Pons (tissue), 1 donor: ENCODE results near the gene BMPR2.
"Not testable (repeated sequence)": the region's sequence is repeated elsewhere in the genome, so short reads cannot be mapped to it uniquely, and the experiment has no call there.

Experiments
- DNase-seq: peaks from one replicate; pipeline ENCODE4 v3.0.0-alpha.2; 2016; ENCODE audit warnings: low spot score

The BMPR2 gene

GRCh38 chr2:202452744-202453143, 76.6 kb downstream of the BMPR2 start:
- DNase-seq: no peak

GRCh38 chr2:202454536-202454935, 78.4 kb downstream of the BMPR2 start:
- DNase-seq: no peak

- DNase-seq: no peak
Observed at GRCh38 chr2:202455114-202455513, 79.0 kb downstream of the BMPR2 start.

- DNase-seq: no peak
Observed at GRCh38 chr2:202460119-202460518, 84.0 kb downstream of the BMPR2 start.

- DNase-seq: peak; percentile 49
Observed at GRCh38 chr2:202479090-202479489, 103.0 kb downstream of the BMPR2 start.

- DNase-seq: no peak
Observed at GRCh38 chr2:202479610-202480009, 103.5 kb downstream of the BMPR2 start.

GRCh38 chr2:202486351-202486750, 110.2 kb downstream of the BMPR2 start:
- DNase-seq: no peak

GRCh38 chr2:202488671-202489070, 112.5 kb downstream of the BMPR2 start:
- DNase-seq: no peak

GRCh38 chr2:202490479-202490878, 114.4 kb downstream of the BMPR2 start:
- no peak for DNase-seq

- peak; percentile 19 for DNase-seq
Observed at GRCh38 chr2:202491514-202491913, 115.4 kb downstream of the BMPR2 start.

- DNase-seq: peak; percentile 95
Observed at GRCh38 chr2:202494300-202495229, 118.4 kb downstream of the BMPR2 start.

- no peak for DNase-seq
Observed at GRCh38 chr2:202495230-202495604, 119.1 kb downstream of the BMPR2 start.

- not testable (repeated sequence) for DNase-seq
Observed at GRCh38 chr2:202496835-202497472, 120.8 kb downstream of the BMPR2 start.

GRCh38 chr2:202497473-202497866, 121.3 kb downstream of the BMPR2 start:
- DNase-seq: not testable (repeated sequence)

GRCh38 chr2:202499841-202500240, 123.7 kb downstream of the BMPR2 start:
- not testable (repeated sequence) for DNase-seq

- DNase-seq: not testable (repeated sequence)
Observed at GRCh38 chr2:202503276-202503675, 127.1 kb downstream of the BMPR2 start.

- DNase-seq: no peak
Observed at GRCh38 chr2:202508686-202509085, 132.6 kb downstream of the BMPR2 start.

- no peak for DNase-seq
Observed at GRCh38 chr2:202510911-202511310, 134.8 kb downstream of the BMPR2 start.

- no peak for DNase-seq
Observed at GRCh38 chr2:202512176-202512575, 136.0 kb downstream of the BMPR2 start.

GRCh38 chr2:202514732-202515131, 138.6 kb downstream of the BMPR2 start:
- DNase-seq: no peak

- no peak for DNase-seq
Observed at GRCh38 chr2:202519453-202519852, 143.3 kb downstream of the BMPR2 start.

GRCh38 chr2:202521470-202521869, 145.3 kb downstream of the BMPR2 start:
- DNase-seq: no peak

- no peak for DNase-seq
Observed at GRCh38 chr2:202529389-202529788, 153.3 kb downstream of the BMPR2 start.
